A673 (cell line): ENCODE results near the gene INSRR.

Experiments
- EZH2 ChIP-seq: fragments of 200-600 bp; sonication (generic); IDR thresholded peaks from 2 replicates; pipeline ENCODE4 v1.6.1; 2017; ENCODE audit warnings: borderline replicate concordance, low read depth, mild to moderate bottlenecking, mixed read lengths, antibody characterized with exemption, low read length; ENCODE audit not compliant: poor library complexity, severe bottlenecking
- TF ChIP-seq, protein P1 (sequence below): fragments of 300-800, 200-600 bp; sonication (generic); conservative IDR thresholded peaks from 2 replicates; pipeline ENCODE4 v1.5.1; 2017; ENCODE audit warnings: low read depth, mild to moderate bottlenecking, antibody characterized with exemption, low read length, moderate library complexity, mixed read lengths

DNA sequence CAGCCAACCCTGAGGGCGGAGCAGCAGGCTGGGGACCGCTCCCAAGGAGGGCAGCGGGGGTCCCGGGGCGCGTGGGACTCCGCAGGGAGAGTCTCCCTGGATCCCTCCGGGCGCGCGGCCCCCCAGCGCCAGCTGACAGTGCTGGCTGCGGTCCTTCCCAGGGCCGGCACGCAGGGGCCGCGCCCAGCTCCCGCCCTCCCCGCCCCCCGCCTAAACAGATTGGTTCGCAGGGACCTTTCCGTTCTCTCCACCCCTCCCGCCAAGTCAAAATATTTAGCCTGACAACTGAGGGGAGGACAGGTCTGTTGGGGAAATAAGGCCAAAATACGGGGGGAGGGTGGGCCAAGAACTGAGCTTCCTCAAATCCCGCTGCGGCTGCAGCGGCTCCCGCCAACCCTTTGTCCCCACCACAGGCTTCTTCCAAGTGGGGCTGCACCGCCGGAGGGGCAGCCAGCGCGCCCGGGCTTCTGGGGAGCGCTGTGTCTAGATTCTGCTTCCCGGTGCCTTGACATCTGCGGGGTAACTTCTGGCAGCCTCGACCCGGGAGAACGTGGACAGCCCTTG, at the start of gene INSRR:
- TF ChIP-seq, protein P1, sequence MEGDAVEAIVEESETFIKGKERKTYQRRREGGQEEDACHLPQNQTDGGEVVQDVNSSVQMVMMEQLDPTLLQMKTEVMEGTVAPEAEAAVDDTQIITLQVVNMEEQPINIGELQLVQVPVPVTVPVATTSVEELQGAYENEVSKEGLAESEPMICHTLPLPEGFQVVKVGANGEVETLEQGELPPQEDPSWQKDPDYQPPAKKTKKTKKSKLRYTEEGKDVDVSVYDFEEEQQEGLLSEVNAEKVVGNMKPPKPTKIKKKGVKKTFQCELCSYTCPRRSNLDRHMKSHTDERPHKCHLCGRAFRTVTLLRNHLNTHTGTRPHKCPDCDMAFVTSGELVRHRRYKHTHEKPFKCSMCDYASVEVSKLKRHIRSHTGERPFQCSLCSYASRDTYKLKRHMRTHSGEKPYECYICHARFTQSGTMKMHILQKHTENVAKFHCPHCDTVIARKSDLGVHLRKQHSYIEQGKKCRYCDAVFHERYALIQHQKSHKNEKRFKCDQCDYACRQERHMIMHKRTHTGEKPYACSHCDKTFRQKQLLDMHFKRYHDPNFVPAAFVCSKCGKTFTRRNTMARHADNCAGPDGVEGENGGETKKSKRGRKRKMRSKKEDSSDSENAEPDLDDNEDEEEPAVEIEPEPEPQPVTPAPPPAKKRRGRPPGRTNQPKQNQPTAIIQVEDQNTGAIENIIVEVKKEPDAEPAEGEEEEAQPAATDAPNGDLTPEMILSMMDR: no peak
- TF ChIP-seq EZH2: no peak
